HL-60 (cell line): Measurements from ENCODE around the gene TM9SF3.

Source experiments
- CTCF ChIP-seq: IDR thresholded peaks from one replicate; pipeline ENCODE4 v1.5.1; 2011; ENCODE audit warnings: low read length, control low read depth, inconsistent platforms; ENCODE audit not compliant: insufficient read depth
- POLR2AphosphoS5 ChIP-seq: IDR thresholded peaks from 2 replicates; pipeline ENCODE4 v1.6.1; 2012; ENCODE audit warnings: low read depth
- SPI1 ChIP-seq: IDR thresholded peaks from 2 replicates; pipeline ENCODE4 v1.6.1; 2012; ENCODE audit warnings: low read depth, mild to moderate bottlenecking, borderline replicate concordance

GRCh38 chr10:96585736-96586418 is 935 bp downstream of the TM9SF3 start:
- TF ChIP-seq CTCF = no peak
- no peak; the same call in 1 of the 2 replicates for TF ChIP-seq POLR2AphosphoS5
- TF ChIP-seq SPI1 = no peak
